ENCODE measurements around the gene TNNT1.

- TF ChIP-seq CTCF (IDR thresholded peaks at IDR 0.05), result no peak
- TF ChIP-seq, protein P1, sequence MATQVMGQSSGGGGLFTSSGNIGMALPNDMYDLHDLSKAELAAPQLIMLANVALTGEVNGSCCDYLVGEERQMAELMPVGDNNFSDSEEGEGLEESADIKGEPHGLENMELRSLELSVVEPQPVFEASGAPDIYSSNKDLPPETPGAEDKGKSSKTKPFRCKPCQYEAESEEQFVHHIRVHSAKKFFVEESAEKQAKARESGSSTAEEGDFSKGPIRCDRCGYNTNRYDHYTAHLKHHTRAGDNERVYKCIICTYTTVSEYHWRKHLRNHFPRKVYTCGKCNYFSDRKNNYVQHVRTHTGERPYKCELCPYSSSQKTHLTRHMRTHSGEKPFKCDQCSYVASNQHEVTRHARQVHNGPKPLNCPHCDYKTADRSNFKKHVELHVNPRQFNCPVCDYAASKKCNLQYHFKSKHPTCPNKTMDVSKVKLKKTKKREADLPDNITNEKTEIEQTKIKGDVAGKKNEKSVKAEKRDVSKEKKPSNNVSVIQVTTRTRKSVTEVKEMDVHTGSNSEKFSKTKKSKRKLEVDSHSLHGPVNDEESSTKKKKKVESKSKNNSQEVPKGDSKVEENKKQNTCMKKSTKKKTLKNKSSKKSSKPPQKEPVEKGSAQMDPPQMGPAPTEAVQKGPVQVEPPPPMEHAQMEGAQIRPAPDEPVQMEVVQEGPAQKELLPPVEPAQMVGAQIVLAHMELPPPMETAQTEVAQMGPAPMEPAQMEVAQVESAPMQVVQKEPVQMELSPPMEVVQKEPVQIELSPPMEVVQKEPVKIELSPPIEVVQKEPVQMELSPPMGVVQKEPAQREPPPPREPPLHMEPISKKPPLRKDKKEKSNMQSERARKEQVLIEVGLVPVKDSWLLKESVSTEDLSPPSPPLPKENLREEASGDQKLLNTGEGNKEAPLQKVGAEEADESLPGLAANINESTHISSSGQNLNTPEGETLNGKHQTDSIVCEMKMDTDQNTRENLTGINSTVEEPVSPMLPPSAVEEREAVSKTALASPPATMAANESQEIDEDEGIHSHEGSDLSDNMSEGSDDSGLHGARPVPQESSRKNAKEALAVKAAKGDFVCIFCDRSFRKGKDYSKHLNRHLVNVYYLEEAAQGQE (IDR thresholded peaks at IDR 0.05; ENCODE audit: low read depth, low read length), result no peak
- TF ChIP-seq POLR2AphosphoS5 (IDR thresholded peaks at IDR 0.05; ENCODE audit: low read depth, low read length), result no peak
- TF ChIP-seq, protein P2, sequence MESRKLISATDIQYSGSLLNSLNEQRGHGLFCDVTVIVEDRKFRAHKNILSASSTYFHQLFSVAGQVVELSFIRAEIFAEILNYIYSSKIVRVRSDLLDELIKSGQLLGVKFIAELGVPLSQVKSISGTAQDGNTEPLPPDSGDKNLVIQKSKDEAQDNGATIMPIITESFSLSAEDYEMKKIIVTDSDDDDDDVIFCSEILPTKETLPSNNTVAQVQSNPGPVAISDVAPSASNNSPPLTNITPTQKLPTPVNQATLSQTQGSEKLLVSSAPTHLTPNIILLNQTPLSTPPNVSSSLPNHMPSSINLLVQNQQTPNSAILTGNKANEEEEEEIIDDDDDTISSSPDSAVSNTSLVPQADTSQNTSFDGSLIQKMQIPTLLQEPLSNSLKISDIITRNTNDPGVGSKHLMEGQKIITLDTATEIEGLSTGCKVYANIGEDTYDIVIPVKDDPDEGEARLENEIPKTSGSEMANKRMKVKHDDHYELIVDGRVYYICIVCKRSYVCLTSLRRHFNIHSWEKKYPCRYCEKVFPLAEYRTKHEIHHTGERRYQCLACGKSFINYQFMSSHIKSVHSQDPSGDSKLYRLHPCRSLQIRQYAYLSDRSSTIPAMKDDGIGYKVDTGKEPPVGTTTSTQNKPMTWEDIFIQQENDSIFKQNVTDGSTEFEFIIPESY (IDR thresholded peaks at IDR 0.05; ENCODE audit: borderline replicate concordance, low read depth), result no peak
- no peak for TF ChIP-seq EZH2phosphoT487 (IDR thresholded peaks at IDR 0.05; ENCODE audit: borderline replicate concordance, low read depth)
- TF ChIP-seq, protein P3, sequence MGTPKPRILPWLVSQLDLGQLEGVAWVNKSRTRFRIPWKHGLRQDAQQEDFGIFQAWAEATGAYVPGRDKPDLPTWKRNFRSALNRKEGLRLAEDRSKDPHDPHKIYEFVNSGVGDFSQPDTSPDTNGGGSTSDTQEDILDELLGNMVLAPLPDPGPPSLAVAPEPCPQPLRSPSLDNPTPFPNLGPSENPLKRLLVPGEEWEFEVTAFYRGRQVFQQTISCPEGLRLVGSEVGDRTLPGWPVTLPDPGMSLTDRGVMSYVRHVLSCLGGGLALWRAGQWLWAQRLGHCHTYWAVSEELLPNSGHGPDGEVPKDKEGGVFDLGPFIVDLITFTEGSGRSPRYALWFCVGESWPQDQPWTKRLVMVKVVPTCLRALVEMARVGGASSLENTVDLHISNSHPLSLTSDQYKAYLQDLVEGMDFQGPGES (IDR thresholded peaks at IDR 0.05; ENCODE audit: low read depth, low read length), result no peak
- TF ChIP-seq EP300 (IDR thresholded peaks at IDR 0.05; ENCODE audit: borderline replicate concordance in 1 of 2, low read depth in 1 of 2, low read length in 1 of 2), result no peak
- TF ChIP-seq MEF2A (IDR thresholded peaks at IDR 0.05; ENCODE audit: borderline replicate concordance, low read depth), result no peak
- no peak for TF ChIP-seq NRF1 (IDR thresholded peaks at IDR 0.05; ENCODE audit: low read depth, low read length)
- no peak for TF ChIP-seq TAF1 (IDR thresholded peaks at IDR 0.05; ENCODE audit: borderline replicate concordance, low read depth, low read length)
Measured at GRCh38 chr19:55089342-55089944, 59.6 kb downstream of the TNNT1 start.
